SH-SY5Y (cell line): Measurements from ENCODE around the gene PAPOLG.

Experiments used
- GATA2 ChIP-seq: IDR thresholded peaks from 2 replicates; pipeline ENCODE4 v1.6.1; 2011; ENCODE audit warnings: mild to moderate bottlenecking, low read depth, low read length
- GATA3 ChIP-seq: IDR thresholded peaks from 2 replicates; pipeline ENCODE4 v1.6.1; 2011; ENCODE audit warnings: low read depth, mild to moderate bottlenecking, low read length, moderate library complexity

- no peak for TF ChIP-seq GATA3
- no peak for TF ChIP-seq GATA2
Measured at GRCh38 chr2:60796573-60797509, 40.8 kb downstream of the PAPOLG start.
